ENCODE data around the gene TXNDC17. TPM values are rescaled to one million over a fixed set of nuclear protein-coding genes. Genes with fewer than 3 reads are reported as not detected.
A peak's percentile ranks its signal among the peaks of the same experiment; 100 is the strongest.
"Not testable (repeated sequence)": the region's sequence is repeated elsewhere in the genome, so short reads cannot be mapped to it uniquely, and the experiment has no call there.

TXNDC17 gene
- total RNA-seq, 8 experiments from 2014 or later = 70.5 to 168 (median 94.7) TPM

- 0 to 15% (median 0%) methylated on average over 2 to 4 of the region's 67 CpGs; no CpG with 5 or more reads in 7 of the 10 experiments for WGBS, 10 experiments
- ATAC-seq (replicated peaks in 6 of 8) = peak; percentile 35 to 54 (median 50)
- H3K27ac ChIP-seq = peak overlapping the region; percentile 80 to 91
- in situ Hi-C loops (cut with MboI; ENCODE audit: low pct_unique_long_range_greater_than_20kb in 2 of 9, low sequenced_read_pairs in 9 of 9, unreplicated experiment in 9 of 9) = no loop called here
- H3K4me1 ChIP-seq (replicated peaks in 1 of 2) = peaks cover 17 to 18% of the 10 kb centered on the region in 2 donors
- H3K4me3 ChIP-seq = peak overlapping the region; percentile 45 to 83 (median 69)
Observed at GRCh38 chr17:6639586-6640535, 999 bp upstream of the TXNDC17 start.

- H3K4me1 ChIP-seq (replicated peaks in 1 of 2) = peaks cover 17 to 18% of the 10 kb centered on the region in 2 donors
- in situ Hi-C loops (cut with MboI; ENCODE audit: low pct_unique_long_range_greater_than_20kb in 2 of 9, low sequenced_read_pairs in 9 of 9, unreplicated experiment in 9 of 9) = no loop called here
- peak overlapping the region; percentile 45 to 83 (median 69) for H3K4me3 ChIP-seq
- WGBS, 10 experiments = 0 to 17% (median 1%) methylated on average over 1 to 15 of the region's 20 CpGs; no CpG with 5 or more reads in 1 of the 10 experiments
- peak overlapping the region; percentile 80 to 91 for H3K27ac ChIP-seq
- peak in 7 of 8 experiments; percentile 7 to 50 (median 18) for ATAC-seq (replicated peaks in 6 of 8)
Observed at GRCh38 chr17:6641247-6641863, 495 bp downstream of the TXNDC17 start.

- peak overlapping the region in 1 of 5 donors; percentile 5 for H3K4me3 ChIP-seq
- in situ Hi-C loops (cut with MboI; ENCODE audit: low pct_unique_long_range_greater_than_20kb in 2 of 9, low sequenced_read_pairs in 9 of 9, unreplicated experiment in 9 of 9) = no loop called here
- H3K27ac ChIP-seq = no peak overlapping the region
- ATAC-seq (replicated peaks in 6 of 8) = no peak
- H3K4me1 ChIP-seq (replicated peaks in 1 of 2) = peaks cover 17 to 18% of the 10 kb centered on the region in 2 donors
- WGBS, 10 experiments = 14 to 100% (median 58%) methylated on average over 1 to 2 of the region's 2 CpGs; no CpG with 5 or more reads in 2 of the 10 experiments
Observed at GRCh38 chr17:6642592-6642991, 1.7 kb downstream of the TXNDC17 start.

DNA sequence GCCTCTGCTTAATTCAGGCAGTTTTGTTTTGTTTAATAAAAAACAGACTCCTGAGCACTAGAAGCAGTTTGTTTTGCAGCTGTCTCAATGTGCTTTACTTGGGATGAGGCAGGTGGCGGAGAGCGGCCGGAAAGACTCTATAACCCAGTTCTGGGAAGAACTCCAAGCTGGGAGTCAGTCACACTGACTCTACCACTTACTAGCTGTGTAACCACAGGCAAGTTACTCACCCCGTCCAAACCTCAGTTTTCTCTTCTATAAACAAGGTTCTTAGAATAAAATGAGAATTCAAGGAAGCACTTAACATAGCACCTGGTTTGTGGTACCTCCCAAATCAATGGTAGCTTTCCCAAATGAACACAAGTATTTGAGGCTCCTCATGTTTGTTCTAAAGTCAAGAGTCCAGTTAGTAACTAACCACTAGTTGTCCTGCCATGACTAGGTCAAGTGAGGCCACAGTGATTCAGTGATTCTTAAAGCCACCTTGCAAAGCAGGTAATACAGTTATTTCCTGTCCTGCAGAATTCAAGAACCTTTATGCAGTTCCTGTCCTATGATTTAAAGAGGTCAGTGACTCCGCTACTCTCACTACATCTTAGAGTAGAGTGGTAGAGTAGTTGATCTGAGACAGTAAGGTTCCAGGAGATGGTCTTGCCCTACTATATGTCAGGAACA, 2.7 kb downstream of the TXNDC17 start:
- 20 to 100% (median 86%) methylated on average over 1 to 4 of the region's 5 CpGs; no CpG with 5 or more reads in 2 of the 10 experiments for WGBS, 10 experiments
- peaks cover 17 to 18% of the 10 kb centered on the region in 2 donors for H3K4me1 ChIP-seq (replicated peaks in 1 of 2)
- in situ Hi-C loops (cut with MboI; ENCODE audit: low pct_unique_long_range_greater_than_20kb in 2 of 9, low sequenced_read_pairs in 9 of 9, unreplicated experiment in 9 of 9) = no loop called here
- no peak for ATAC-seq (replicated peaks in 6 of 8)
- no peak overlapping the region for H3K4me3 ChIP-seq
- no peak overlapping the region for H3K27ac ChIP-seq

- ATAC-seq (replicated peaks in 6 of 8) = no peak
- no peak overlapping the region for H3K27ac ChIP-seq
- in situ Hi-C loops (cut with MboI; ENCODE audit: low pct_unique_long_range_greater_than_20kb in 2 of 9, low sequenced_read_pairs in 9 of 9, unreplicated experiment in 9 of 9) = no loop called here
- H3K4me1 ChIP-seq (replicated peaks in 1 of 2) = peaks cover 14 to 18% of the 10 kb centered on the region in 2 donors
- no peak overlapping the region for H3K4me3 ChIP-seq
Observed at GRCh38 chr17:6648181-6648580, 7.3 kb downstream of the TXNDC17 start.

GRCh38 chr17:6651354-6651918, 10.6 kb downstream of the TXNDC17 start, which contains the start of the genes C17orf100 and MED31:
C17orf100 (plus strand) TSS chr17:6651762; CDS start chr17:6651914, 152 bp downstream.
MED31 (minus strand) TSS chr17:6651605; CDS start chr17:6651528, 77 bp downstream.
- Histone ChIP-seq H3K4me3 (peak within 1 kb of the TSS; percentile 60 to 99 (median 75)), H3K4me1 (replicated peaks in 1 of 2) (peaks cover 33 to 38% of the 10 kb centered on the region in 2 donors), H3K27ac (peak within 1 kb of the TSS; percentile 81 to 92)
- peak; percentile 85 to 93 (median 90) for ATAC-seq (replicated peaks in 6 of 8)
- in situ Hi-C loops (cut with MboI; ENCODE audit: low pct_unique_long_range_greater_than_20kb in 2 of 9, low sequenced_read_pairs in 9 of 9, unreplicated experiment in 9 of 9) = loop anchor here in 3 of 9 experiments (25.0 kb wide), 2 partner anchors 186 to 361 kb away; partner anchors contain the start of genes BCL6B (in 2 of the 3), RNASEK (in 2 of the 3) and TEKT1 (in 1 of the 3)
- WGBS, 10 experiments = 0% methylated on average over 2 to 9 of the region's 35 CpGs; no CpG with 5 or more reads in 6 of the 10 experiments

- ATAC-seq (replicated peaks in 6 of 8) = peak in 6 of 8 experiments; percentile 23 to 53 (median 42)
- 8 to 67% (median 10%) methylated on average over 1 to 12 of the region's 47 CpGs; no CpG with 5 or more reads in 3 of the 10 experiments for WGBS, 10 experiments
- in situ Hi-C loops (cut with MboI; ENCODE audit: low pct_unique_long_range_greater_than_20kb in 2 of 9, low sequenced_read_pairs in 9 of 9, unreplicated experiment in 9 of 9) = loop anchor here in 3 of 9 experiments (25.0 kb wide), 2 partner anchors 185 to 360 kb away; partner anchors contain the start of genes BCL6B (in 2 of the 3), RNASEK (in 2 of the 3) and TEKT1 (in 1 of the 3)
- peak overlapping the region; percentile 42 to 83 for H3K27ac ChIP-seq
- H3K4me1 ChIP-seq (replicated peaks in 1 of 2) = peaks cover 33 to 38% of the 10 kb centered on the region in 2 donors
- H3K4me3 ChIP-seq = peak overlapping the region; percentile 60 to 99 (median 75)
Observed at GRCh38 chr17:6651919-6652452, 11.1 kb downstream of the TXNDC17 start.

DNA sequence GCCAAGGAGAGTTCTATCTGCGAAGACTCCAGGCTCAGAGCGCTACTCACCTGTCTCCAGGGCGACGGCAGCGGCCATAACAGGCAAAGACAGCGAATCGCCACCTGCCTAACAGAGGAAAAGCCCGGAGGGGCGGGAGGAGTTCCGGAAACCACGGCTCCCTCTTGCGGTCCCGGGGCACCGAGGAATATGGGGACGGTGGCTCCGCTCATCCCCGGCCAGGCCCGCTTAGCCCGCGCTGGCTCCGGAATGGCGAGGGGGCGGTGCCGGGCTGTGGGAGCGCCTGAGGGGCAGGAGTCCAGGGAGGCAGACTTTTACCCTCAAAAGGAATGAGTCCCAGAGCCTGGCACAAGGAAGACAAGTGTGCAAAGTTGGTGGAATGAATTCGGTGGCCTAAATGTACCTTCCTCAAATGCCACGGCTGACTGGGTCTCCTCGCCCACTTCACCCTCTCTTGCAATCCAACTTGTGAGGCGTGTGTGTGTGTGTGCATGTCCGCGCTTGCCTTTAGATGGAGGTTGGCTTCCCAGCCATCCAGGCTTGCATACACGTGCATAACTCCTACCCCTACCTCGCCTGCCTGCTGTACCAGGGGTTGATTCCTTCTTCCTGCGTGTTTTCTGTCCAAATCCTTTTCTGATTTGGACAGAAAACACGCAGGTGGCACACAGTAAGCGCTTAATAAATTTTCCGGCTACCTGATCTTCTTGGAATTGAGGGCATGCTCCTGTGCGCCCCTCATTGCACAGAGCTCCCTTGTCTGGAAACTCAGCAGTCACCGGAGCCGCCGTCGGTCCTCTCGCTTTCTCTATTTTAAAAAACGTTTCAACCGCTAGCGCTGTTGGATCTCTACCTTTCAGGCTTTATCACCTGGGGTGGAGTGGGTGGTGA, 14.2 kb downstream of the TXNDC17 start:
- ATAC-seq (replicated peaks in 6 of 8) = peak in 5 of 8 experiments; percentile 25 to 31 (median 28)
- in situ Hi-C loops (cut with MboI; ENCODE audit: low pct_unique_long_range_greater_than_20kb in 2 of 9, low sequenced_read_pairs in 9 of 9, unreplicated experiment in 9 of 9) = loop anchor here in 3 of 9 experiments (25.0 kb wide), 2 partner anchors 182 to 357 kb away; partner anchors contain the start of genes BCL6B (in 2 of the 3), RNASEK (in 2 of the 3) and TEKT1 (in 1 of the 3)
- WGBS, 10 experiments = 0 to 70% (median 10%) methylated on average over 1 to 25 of the region's 46 CpGs; no CpG with 5 or more reads in 3 of the 10 experiments
- Histone ChIP-seq H3K4me1 (replicated peaks in 1 of 2) (peaks cover 33 to 36% of the 10 kb centered on the region in 2 donors), H3K4me3 (peak overlapping the region; percentile 0 to 34 (median 20)), H3K27ac (no peak overlapping the region)

- peak overlapping the region in 3 of 5 donors; percentile 19 to 34 (median 20) for H3K4me3 ChIP-seq
- ATAC-seq (replicated peaks in 6 of 8) = not testable (repeated sequence)
- WGBS, 10 experiments = 0% methylated on average over 1 of the region's 41 CpGs; no CpG with 5 or more reads in 9 of the 10 experiments
Observed at GRCh38 chr17:6655732-6656361, 15.0 kb downstream of the TXNDC17 start.

More at GRCh38 chr17:6655732-6656361, 15.0 kb downstream of the TXNDC17 start:
- in situ Hi-C loops (cut with MboI; ENCODE audit: low pct_unique_long_range_greater_than_20kb in 2 of 9, low sequenced_read_pairs in 9 of 9, unreplicated experiment in 9 of 9) = loop anchor here in 3 of 9 experiments (25.0 kb wide), 2 partner anchors 181 to 356 kb away; partner anchors contain the start of genes BCL6B (in 2 of the 3), RNASEK (in 2 of the 3) and TEKT1 (in 1 of the 3)
- H3K4me1 ChIP-seq (replicated peaks in 1 of 2) = peaks cover 32 to 33% of the 10 kb centered on the region in 2 donors
- H3K27ac ChIP-seq = not testable (repeated sequence)
